B cell (primary cell): ENCODE results near the gene CHD6.

Experiments
- CTCF ChIP-seq: fragments of 200-600 bp; IDR thresholded peaks from one replicate; pipeline ENCODE4 v1.8.0; 2022; ENCODE audit warnings: antibody characterized with exemption, mild to moderate bottlenecking
- EZH2 ChIP-seq: IDR thresholded peaks from 2 replicates; pipeline ENCODE4 v1.6.1; 2012; ENCODE audit warnings: borderline replicate concordance, low read depth, mild to moderate bottlenecking, moderate library complexity, low read length; ENCODE audit not compliant: insufficient read depth, poor library complexity, severe bottlenecking

- no peak for TF ChIP-seq EZH2
- TF ChIP-seq CTCF = no peak
These were observed 79.2 kb downstream of the CHD6 start for GRCh38 chr20:41538810-41539596.
